ENCODE results near the gene ZNF267.
"Not testable (repeated sequence)": the region's sequence is repeated elsewhere in the genome, so short reads cannot be mapped to it uniquely, and the experiment has no call there.

Gene ZNF267

DNA sequence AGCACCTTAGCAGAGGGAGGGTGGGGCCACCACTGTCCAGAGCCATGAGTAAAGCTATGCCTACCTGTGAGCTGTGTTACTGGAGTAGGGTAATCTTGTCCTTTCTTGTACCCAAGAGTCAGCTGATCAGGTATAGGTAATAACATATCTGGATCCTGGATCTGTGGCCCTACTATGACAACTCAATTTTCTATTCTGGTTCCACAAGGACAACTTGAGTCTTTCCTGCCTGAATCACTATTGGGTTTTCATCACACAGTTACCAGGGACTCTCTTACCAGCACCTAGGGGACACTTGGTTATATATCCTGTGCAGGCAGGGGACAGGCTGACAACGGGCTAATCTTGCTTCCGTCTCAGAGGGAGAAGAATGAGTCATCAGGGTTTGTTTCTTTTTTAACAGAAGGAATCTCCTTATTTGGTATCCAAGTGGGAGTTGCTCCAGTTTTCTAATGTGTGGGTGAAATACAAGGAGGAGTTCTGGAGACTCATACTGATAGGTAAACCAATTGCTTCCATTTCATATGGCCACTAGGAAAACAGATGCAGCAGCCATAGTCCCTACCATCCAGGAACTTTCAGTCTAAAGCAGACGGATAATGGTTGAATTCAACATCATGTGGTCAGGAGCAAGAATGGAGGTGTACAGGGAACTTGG, 6.8 kb downstream of the ZNF267 start:
- no peak for DNase-seq

DNA sequence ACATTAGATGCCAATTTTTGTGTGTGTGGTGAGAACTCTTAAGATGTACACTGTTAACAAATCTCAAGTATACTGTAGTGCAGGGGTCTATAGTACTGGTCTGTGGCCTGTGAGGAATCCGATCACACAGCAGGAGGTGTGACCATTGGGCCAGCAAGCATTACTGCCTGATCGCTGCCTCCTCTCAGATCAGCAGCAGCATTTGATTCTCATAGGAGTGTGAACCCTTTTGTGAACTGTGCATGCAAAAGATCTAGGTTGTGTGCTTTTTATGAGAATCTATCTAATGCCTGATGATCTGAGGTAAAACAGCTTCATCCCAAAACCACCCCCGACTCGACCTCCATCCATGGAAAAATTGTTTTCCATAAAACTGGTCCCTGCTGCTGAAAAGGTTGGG, 12.6 kb downstream of the ZNF267 start:
- no peak for DNase-seq

DNA sequence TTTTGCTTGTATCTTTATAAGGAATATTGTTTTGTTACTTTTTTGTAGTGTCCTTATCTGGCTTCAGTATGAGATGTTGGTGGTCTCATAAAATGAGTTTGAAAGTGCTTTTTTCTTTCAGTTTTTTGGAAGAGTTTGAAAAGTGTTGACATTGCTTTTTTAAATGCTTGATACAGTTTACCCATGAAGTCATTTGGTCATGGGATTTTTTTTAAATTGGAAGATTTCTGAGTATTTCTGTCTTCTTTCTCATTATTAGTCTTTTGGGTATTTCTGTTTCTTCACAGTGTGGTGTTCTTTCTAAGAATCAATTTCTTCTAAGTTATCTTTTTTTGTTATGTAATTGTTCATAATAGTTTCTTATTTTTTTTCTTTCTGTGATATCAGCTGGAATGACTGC, 15.1 kb downstream of the ZNF267 start:
- DNase-seq, result no peak

DNA sequence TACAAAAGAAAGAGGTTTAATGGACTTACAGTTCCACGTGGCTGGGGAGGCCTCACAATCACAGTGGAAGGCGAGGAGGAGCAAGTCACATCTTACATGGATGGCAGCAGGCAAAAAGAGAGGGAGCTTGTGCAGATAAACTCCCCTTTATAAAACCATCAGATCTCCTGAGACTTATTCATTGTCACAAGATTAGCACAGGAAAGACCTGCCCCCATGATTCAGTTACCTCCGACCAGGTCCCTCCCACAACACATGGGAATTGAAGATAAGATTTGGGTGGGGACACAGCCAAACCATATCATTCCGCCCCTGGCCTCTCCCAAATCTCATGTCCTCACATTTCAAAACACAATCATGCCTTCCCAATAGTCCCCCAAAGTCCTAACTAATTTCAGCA, 18.5 kb downstream of the ZNF267 start:
- not testable (repeated sequence) for DNase-seq

GRCh38 chr16:31893824-31894223, 20.2 kb downstream of the ZNF267 start:
- DNase-seq, result no peak

DNA sequence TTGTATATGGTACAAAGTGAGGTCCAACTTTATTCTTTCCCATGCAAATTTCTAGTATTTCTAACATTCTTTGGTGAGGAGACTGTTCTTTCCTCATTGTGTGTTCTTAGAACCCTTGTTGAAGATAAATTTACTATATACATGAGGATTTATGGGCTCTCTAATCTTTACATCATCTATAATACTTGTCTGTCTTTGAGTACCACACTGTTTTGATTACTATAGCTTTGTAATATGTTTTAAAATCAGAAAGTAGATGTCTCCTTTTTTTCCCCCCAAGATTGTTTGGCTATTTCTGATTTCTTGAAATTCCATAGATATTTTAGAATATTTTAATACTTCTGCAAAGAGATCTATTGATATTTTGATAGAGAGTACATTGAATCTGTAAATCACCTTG, 23.7 kb downstream of the ZNF267 start:
- no peak for DNase-seq

GRCh38 chr16:31899505-31899904, 25.9 kb downstream of the ZNF267 start:
- no peak for DNase-seq

DNA sequence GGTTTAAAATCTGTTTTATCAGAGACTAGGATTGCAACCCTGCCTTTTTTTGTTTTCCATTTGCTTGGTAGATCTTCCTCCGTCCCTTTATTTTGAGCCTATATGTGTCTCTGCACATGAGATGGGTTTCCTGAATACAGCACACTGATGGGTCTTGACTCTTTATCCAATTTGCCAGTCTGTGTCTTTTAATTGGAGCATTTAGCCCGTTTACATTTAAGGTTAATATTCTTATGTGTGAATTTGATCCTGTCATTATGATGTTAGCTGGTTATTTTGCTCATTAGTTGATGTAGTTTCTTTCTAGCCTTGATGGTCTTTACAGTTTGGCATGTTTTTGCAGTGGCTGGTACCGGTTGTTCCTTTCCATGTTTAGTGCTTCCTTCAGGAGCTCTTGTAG, 31.0 kb downstream of the ZNF267 start:
- not testable (repeated sequence) for DNase-seq

- DNase-seq, result no peak
Measured at GRCh38 chr16:31913668-31914067, 40.1 kb downstream of the ZNF267 start.

- no peak for DNase-seq
Measured at GRCh38 chr16:31916056-31916488, 42.5 kb downstream of the ZNF267 start.

DNA sequence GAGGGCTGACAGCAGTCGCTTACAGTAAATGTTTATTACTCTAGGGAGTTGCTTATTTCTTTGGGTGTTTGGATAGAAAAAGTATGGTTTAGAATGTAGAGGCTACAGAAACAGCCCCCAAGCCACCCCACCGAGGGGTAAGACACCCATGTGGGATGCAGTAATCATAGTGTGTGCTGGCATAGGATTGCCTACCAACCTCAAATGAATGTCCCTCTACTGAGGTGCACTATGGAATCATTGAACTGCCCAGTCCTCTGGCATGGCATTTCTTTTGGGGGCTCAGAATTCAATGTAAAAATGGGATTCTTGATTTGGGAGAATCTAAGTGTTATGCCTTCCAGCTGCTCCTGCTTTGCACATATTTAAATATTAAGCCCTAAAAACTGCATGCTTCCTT, 46.8 kb downstream of the ZNF267 start:
- DNase-seq, result no peak

DNA sequence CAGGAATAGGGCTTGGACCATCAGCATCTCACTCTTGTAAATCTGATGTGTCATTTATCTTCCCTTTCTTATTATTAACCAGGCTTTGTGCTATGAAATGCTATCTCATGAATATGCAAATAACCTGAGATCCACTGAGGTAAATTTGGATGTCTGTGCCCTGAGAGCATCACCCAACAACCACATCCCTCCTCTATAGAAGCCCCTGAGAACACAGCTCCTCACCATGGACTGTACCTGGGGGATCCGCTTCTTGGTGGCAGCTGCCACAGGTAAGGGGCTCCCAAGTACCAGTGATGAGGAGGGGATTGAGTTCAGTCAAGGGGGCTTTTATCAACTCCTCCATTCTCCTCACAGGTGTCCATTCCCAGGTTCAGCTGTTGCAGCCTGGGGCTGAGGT, 78.2 kb downstream of the ZNF267 start:
- DNase-seq, result not testable (repeated sequence)

GRCh38 chr16:31952206-31952605, 78.6 kb downstream of the ZNF267 start:
- DNase-seq, result not testable (repeated sequence)

DNA sequence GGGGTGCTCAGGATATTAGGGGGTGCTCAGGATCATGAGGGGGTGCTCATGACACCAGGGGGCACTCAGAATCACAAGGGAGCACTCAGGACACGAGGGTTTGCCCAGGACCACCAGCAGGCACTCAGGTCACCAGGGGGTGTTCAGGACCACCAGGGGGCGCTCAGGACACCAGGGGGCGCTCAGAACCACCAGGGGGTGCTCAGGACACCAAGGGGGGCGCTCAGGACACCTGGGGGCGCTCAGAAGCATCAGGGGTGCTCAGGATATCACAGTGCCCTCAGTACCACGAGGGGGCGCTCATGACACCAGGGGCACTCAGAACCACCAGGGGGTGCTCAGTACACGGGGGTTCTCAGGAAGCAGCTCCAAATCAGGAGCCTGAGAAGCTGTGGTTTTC, 82.6 kb downstream of the ZNF267 start:
- not testable (repeated sequence) for DNase-seq

GRCh38 chr16:31960186-31960910, 86.7 kb downstream of the ZNF267 start:
- not testable (repeated sequence) for DNase-seq

Data from SHP77 treated with DMSO at 0.1 percent for 48 hours (cell line).